Endodermal cell (in vitro differentiated cells): ENCODE data around the gene CHST11. TPM values are rescaled to one million over a fixed set of nuclear protein-coding genes. Genes with fewer than 3 reads are reported as not detected.

Experiments used
- DNase-seq: peaks from one replicate; pipeline ENCODE4 v3.0.0-alpha.2; 2017
- H3K27ac ChIP-seq: 2 replicates; pipeline ENCODE4 v1.5.1; 2013; ENCODE audit warnings: mild to moderate bottlenecking, low read depth, low read length, moderate library complexity
- H3K27me3 ChIP-seq: 2 replicates; pipeline ENCODE4 v1.6.1; 2013; ENCODE audit warnings: mild to moderate bottlenecking, low read length, moderate library complexity; ENCODE audit not compliant: insufficient read depth, control insufficient read depth, poor library complexity, severe bottlenecking
- H3K36me3 ChIP-seq: 2 replicates; pipeline ENCODE4 v1.7.0; 2013; ENCODE audit warnings: mild to moderate bottlenecking, low read length, moderate library complexity; ENCODE audit not compliant: control insufficient read depth, insufficient read depth
- H3K4me1 ChIP-seq: one replicate; pipeline ENCODE4 v1.7.0; 2013; ENCODE audit warnings: low read length; ENCODE audit not compliant: control insufficient read depth, insufficient read depth
- H3K4me3 ChIP-seq: 2 replicates; pipeline ENCODE4 v1.5.1; 2013; ENCODE audit warnings: mild to moderate bottlenecking, low read length, moderate library complexity
- H3K9ac ChIP-seq: 2 replicates; pipeline ENCODE4 v1.6.1; 2013; ENCODE audit warnings: mild to moderate bottlenecking, low read length, moderate library complexity; ENCODE audit not compliant: poor library complexity, severe bottlenecking; ENCODE audit errors: extremely low read depth
- H3K9me3 ChIP-seq: 2 replicates; pipeline ENCODE4 v1.6.1; 2013; ENCODE audit warnings: mild to moderate bottlenecking, low read length, moderate library complexity; ENCODE audit not compliant: control insufficient read depth
- H3K27ac Mint-ChIP-seq: 2 replicates; pipeline ENCODE4 v1.8.0; 2020; ENCODE audit warnings: mixed read lengths
- H3K27me3 Mint-ChIP-seq: 2 replicates; pipeline ENCODE4 v1.8.0; 2021; ENCODE audit warnings: mild to moderate bottlenecking, mixed read lengths; ENCODE audit not compliant: insufficient read depth
- H3K36me3 Mint-ChIP-seq: 2 replicates; pipeline ENCODE4 v1.8.0; 2020; ENCODE audit warnings: low read depth, mixed read lengths
- H3K4me1 Mint-ChIP-seq: 2 replicates; pipeline ENCODE4 v1.8.0; 2020; ENCODE audit warnings: mixed read lengths
- H3K4me3 Mint-ChIP-seq: 2 replicates; pipeline ENCODE4 v1.8.0; 2020; ENCODE audit warnings: mild to moderate bottlenecking, moderate library complexity, mixed read lengths
- H3K9me3 Mint-ChIP-seq: 2 replicates; pipeline ENCODE4 v1.8.0; 2020; ENCODE audit warnings: mild to moderate bottlenecking, mixed read lengths
- WGBS, 2 experiments: methylation state at CpG; one replicate each; pipeline versions ENCODE4 v1.1.5 to v1.1.7; 2013; ENCODE audit warnings: missing lambda C conversion rate in 2 of 2, mixed read lengths in 1 of 2; ENCODE audit not compliant: insufficient coverage in 1 of 2, insufficient read length in 1 of 2; 5-methylcytosine and 5-hydroxymethylcytosine counted together
- total RNA-seq, 2 donors: library from RNA; stranded (reverse); fragmentation: NEBNext Ultra II Directional in 1 of 2; extraction: Animal tissue kit (Norgen Biotek cat#: 25700) in 1 of 2; gene quantifications; 2 replicates in 1 of 2; 3 replicates in 1 of 2; pipeline ENCODE4 v1.2.1, GENCODE V29; 2021
- TF ChIP-seq, protein P1 (sequence below): fragments of 200-600 bp; sonication (generic); conservative IDR thresholded peaks from 2 replicates; pipeline ENCODE4 v1.5.0; 2021; ENCODE audit warnings: antibody characterized with exemption, mild to moderate bottlenecking

The CHST11 gene
- total RNA-seq, 2 donors from 2014 or later: 30.7 to 36.2 TPM

DNA sequence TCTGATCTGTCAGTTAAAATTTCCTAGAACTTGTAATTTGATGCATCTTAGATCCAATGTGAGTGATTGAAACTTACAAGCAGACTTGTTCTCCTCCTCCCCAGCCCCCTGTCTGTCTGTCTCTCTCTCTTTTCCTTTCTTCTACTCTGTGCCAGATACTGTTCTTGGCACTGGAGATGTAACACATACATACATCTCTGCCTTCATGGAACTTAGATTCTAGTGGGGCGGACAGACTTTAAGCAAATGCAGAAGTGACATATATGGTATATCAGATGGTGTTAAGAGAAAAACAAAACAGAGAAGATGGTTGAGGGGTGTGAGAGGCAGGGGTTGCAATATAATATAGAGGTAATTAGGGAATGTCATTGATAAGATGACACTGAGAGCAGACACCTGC is 6.6 kb downstream of the CHST11 start:
- WGBS, 2 experiments: 76% methylated on average over 1 of the region's 1 CpG; no CpG with 5 or more reads in 1 of the 2 experiments
- Mint-ChIP-seq H3K4me1 (peaks cover 40% of the 10 kb centered on the region), H3K36me3 (peaks cover 7% of the 10 kb centered on the region), H3K9me3 (no peaks in the 10 kb centered on the region), H3K27me3 (peaks cover 3% of the 10 kb centered on the region), H3K27ac (no peak overlapping the region), H3K4me3 (no peak overlapping the region)
- TF ChIP-seq, protein P1, sequence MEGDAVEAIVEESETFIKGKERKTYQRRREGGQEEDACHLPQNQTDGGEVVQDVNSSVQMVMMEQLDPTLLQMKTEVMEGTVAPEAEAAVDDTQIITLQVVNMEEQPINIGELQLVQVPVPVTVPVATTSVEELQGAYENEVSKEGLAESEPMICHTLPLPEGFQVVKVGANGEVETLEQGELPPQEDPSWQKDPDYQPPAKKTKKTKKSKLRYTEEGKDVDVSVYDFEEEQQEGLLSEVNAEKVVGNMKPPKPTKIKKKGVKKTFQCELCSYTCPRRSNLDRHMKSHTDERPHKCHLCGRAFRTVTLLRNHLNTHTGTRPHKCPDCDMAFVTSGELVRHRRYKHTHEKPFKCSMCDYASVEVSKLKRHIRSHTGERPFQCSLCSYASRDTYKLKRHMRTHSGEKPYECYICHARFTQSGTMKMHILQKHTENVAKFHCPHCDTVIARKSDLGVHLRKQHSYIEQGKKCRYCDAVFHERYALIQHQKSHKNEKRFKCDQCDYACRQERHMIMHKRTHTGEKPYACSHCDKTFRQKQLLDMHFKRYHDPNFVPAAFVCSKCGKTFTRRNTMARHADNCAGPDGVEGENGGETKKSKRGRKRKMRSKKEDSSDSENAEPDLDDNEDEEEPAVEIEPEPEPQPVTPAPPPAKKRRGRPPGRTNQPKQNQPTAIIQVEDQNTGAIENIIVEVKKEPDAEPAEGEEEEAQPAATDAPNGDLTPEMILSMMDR: no peak
- no peak for DNase-seq
- H3K27me3 ChIP-seq: no peaks in the 10 kb centered on the region
- H3K4me1 ChIP-seq: peaks cover 5% of the 10 kb centered on the region
- H3K27ac ChIP-seq: no peak overlapping the region
- H3K36me3 ChIP-seq: no peaks in the 10 kb centered on the region
- no peaks in the 10 kb centered on the region for H3K9me3 ChIP-seq
- H3K9ac ChIP-seq: no peak overlapping the region
- H3K4me3 ChIP-seq: no peak overlapping the region

DNA sequence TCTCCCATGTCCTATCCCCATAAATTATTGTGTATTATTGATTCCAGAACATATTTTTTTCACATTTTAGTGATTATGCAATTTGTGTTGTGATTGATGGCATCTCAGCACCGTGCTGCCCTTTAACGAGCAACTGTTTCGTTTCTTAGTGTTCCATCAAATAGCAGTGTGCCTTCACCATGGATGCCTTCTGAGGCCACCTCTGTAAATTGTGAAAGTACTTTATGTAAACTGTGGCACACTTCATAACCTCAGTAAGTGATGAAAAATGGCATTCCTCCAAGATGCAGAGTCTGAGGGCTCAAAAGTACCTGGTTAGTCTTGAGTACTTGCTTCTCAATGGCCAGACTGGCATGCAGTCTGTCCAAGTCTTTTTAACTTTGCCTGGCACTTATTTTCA is 8.2 kb downstream of the CHST11 start:
- Histone ChIP-seq H3K27ac (no peak overlapping the region), H3K9me3 (no peaks in the 10 kb centered on the region), H3K27me3 (no peaks in the 10 kb centered on the region), H3K4me3 (no peak overlapping the region), H3K9ac (no peak overlapping the region), H3K36me3 (no peaks in the 10 kb centered on the region), H3K4me1 (peaks cover 7% of the 10 kb centered on the region)
- Mint-ChIP-seq H3K36me3 (peaks cover 7% of the 10 kb centered on the region), H3K27me3 (peaks cover 1% of the 10 kb centered on the region), H3K9me3 (no peaks in the 10 kb centered on the region), H3K27ac (no peak overlapping the region), H3K4me1 (peaks cover 39% of the 10 kb centered on the region), H3K4me3 (no peak overlapping the region)
- TF ChIP-seq, protein P1: no peak
- DNase-seq: no peak
- WGBS, 2 experiments: 97 to 100% methylated on average over 2 to 3 of the region's 3 CpGs

- no peak overlapping the region for H3K27ac ChIP-seq
- peaks cover 2% of the 10 kb centered on the region for H3K4me1 ChIP-seq
- H3K36me3 Mint-ChIP-seq: peaks cover 11% of the 10 kb centered on the region
- no peaks in the 10 kb centered on the region for H3K27me3 ChIP-seq
- H3K9ac ChIP-seq: no peak overlapping the region
- no peak overlapping the region for H3K4me3 Mint-ChIP-seq
- peak overlapping the region; percentile 12 for H3K4me3 ChIP-seq
- no peaks in the 10 kb centered on the region for H3K27me3 Mint-ChIP-seq
- H3K9me3 ChIP-seq: no peaks in the 10 kb centered on the region
- TF ChIP-seq, protein P1: no peak
- H3K4me1 Mint-ChIP-seq: peaks cover 30% of the 10 kb centered on the region
- H3K27ac Mint-ChIP-seq: peak overlapping the region; percentile 38
- peak; percentile 1 for DNase-seq
- no peaks in the 10 kb centered on the region for H3K36me3 ChIP-seq
- WGBS, 2 experiments: 80% methylated on average over 2 of the region's 2 CpGs; no CpG with 5 or more reads in 1 of the 2 experiments
- no peaks in the 10 kb centered on the region for H3K9me3 Mint-ChIP-seq
Observed at GRCh38 chr12:104466709-104467345, 10.1 kb downstream of the CHST11 start.
